OCI-LY3 (cell line): ENCODE measurements around the gene FGF2.

ENCODE experiments used
- CTCF ChIP-seq: fragments of 200-600, 300-600 bp; sonication (generic); IDR thresholded peaks from 2 replicates; pipeline ENCODE4 v1.5.1; 2014; ENCODE audit warnings: antibody characterized with exemption, low read length, low read depth
- EZH2phosphoT487 ChIP-seq: fragments of 200-600 bp; shearing (Covaris generic); IDR thresholded peaks from 2 replicates; pipeline ENCODE4 v1.6.1; 2018; ENCODE audit warnings: antibody characterized with exemption, mixed run types, low read depth

GRCh38 chr4:122821092-122821491 lies 5.5 kb upstream of the FGF2 start:
- TF ChIP-seq CTCF (no peak), EZH2phosphoT487 (no peak)
